ENCODE results near the gene CDK5.

Gene CDK5

GRCh38 chr7:151073990-151074389, 16.3 kb upstream of the CDK5 start:
- DNase-seq (ENCODE audit: low spot score) = no peak

- no peak for DNase-seq (ENCODE audit: low spot score)
These were observed 13.6 kb upstream of the CDK5 start for GRCh38 chr7:151071032-151071866.

DNA sequence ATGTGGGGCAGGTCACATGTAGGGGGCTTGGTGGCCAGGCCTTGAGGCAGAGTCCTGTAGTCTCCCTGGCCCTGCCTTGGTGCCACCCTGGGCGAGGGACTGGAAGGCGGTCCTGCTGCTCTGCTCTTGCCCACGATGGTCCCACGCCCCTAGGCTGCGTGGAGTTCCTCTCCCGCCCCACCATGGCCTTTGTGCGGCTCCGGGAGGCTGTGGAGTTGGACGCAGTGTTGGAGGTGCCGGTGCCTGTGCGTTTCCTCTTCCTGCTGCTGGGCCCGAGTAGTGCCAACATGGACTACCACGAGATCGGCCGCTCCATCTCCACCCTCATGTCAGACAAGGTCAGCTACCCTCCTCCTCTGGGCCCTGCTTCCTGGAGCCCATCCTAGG, 12.9 kb upstream of the CDK5 start:
- no peak for DNase-seq (ENCODE audit: low spot score)

DNA sequence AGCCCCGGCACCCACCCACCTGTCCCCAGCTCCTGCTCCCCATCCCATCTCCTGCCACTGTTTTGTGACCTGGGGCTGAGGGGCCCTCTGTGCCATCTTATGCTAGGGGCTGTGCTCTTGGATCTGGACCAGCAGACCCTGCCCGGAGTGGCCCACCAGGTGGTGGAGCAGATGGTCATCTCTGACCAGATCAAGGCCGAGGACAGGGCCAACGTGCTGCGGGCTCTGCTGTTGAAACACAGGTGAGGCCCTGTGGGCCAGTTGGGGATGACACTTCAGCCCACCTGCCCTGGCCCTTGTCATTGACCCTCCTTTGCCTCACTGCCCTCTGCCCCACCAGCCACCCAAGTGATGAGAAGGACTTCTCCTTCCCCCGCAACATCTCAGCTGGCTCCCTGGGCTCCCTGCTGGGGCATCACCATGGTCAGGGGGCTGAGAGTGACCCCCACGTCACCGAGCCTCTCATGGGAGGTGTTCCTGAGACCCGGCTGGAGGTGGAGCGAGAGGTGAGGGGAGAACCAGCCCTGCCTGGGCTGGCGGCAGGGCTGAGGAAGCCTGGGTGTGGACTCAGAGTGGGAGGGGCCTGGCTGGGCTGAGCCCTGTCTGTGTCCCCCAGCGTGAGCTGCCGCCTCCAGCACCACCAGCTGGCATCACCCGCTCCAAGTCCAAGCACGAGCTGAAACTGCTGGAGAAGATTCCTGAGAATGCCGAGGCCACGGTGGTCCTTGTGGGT, 12.3 kb upstream of the CDK5 start:
- DNase-seq (ENCODE audit: low spot score) = no peak

GRCh38 chr7:151068069-151068773, 10.5 kb upstream of the CDK5 start:
- DNase-seq (ENCODE audit: low spot score) = no peak

GRCh38 chr7:151066273-151066974, 8.7 kb upstream of the CDK5 start:
- no peak for DNase-seq (ENCODE audit: low spot score)

GRCh38 chr7:151065516-151065915, 7.8 kb upstream of the CDK5 start:
- DNase-seq (ENCODE audit: low spot score) = no peak

- DNase-seq (ENCODE audit: low spot score) = no peak
These were observed 7.3 kb upstream of the CDK5 start for GRCh38 chr7:151064993-151065392.

DNA sequence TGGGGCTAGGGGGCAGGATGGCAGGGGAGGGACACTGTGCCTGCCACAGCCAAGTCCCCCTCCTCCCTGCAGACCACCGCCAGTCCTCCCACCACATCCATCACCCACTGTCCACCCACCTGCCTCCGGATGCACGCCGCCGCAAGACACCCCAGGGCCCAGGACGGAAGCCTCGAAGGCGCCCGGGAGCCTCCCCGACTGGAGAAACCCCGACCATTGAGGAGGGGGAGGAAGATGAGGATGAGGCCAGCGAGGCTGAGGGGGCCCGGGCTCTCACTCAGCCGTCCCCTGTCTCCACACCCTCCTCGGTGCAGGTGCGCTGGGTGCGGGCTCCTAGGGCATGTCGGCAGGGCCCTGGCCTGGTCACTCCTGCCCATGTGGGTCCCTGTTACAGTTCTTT, 6.8 kb upstream of the CDK5 start:
- no peak for DNase-seq (ENCODE audit: low spot score)

DNA sequence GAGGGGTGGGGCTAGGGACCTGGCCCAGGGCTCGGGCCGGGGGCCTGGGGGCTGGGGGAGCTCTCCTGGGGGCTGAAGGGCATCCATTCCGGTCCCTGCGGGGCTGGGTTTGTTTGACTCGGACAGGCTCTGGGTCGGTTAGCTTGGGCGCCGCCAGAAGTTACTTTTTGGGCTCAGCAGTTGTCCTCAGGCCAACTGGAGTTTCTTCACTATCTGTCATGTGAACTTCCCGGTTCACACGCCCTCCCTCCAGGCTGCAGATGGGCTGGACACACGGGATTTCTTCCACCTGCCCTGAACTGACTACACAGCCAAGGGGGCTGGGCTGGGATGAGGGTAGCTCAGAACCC, 5.5 kb upstream of the CDK5 start:
- no peak for DNase-seq (ENCODE audit: low spot score)

DNA sequence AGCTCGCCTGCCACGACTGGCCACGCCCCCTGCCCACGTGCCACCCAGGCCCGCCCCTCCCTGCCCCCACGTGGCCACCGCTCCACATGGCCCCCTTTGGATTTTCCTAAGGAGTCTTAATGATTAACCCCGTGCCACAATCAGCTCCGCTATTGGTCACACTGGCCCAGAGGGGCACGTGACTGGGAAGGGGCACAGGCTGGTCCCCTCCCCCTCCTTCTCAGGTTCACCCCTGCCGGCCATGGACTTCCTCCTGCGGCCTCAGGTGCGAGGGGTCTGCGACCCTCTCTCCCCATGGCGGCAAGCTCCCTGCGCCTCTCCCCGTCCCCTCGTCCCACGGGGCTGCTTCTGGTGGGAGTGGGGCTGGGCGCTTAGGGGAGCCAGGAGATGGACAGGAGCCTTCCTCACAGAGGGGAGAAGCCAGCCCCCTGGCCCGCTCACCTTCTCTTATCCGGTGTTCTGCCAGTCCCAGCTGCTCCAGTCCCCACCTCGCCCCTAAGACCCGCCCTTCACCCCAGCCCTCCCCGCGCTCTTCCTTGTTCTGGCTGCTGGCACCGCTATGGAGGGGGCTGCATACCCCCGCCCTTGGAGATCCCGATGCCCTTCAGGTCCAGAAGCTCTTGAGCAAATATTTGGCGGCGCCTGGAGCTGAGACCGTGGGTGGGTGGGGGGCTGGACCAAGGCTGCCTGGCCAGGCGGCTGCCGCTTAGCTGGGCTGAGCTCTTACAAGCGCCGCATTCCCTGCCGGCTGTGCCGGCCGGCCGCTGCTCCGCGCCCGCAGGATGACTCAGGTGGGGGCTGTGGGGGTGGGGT, 4.9 kb upstream of the CDK5 start:
- no peak for DNase-seq (ENCODE audit: low spot score)

DNA sequence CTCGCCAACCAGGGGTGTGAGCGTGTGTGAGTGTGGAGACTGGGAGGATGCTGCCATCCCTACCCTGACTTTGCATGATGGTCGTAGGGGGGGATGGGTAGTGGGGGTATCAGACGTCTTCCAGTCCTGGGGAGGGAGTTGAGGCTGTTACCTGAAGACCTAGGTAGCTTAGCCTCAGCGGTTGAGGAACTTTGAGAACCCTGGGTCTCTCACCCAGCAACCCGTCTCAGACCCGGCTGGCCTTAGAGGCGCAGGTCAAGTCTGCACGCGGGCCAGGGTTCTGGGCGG, 4.4 kb upstream of the CDK5 start:
- no peak for DNase-seq (ENCODE audit: low spot score)

DNA sequence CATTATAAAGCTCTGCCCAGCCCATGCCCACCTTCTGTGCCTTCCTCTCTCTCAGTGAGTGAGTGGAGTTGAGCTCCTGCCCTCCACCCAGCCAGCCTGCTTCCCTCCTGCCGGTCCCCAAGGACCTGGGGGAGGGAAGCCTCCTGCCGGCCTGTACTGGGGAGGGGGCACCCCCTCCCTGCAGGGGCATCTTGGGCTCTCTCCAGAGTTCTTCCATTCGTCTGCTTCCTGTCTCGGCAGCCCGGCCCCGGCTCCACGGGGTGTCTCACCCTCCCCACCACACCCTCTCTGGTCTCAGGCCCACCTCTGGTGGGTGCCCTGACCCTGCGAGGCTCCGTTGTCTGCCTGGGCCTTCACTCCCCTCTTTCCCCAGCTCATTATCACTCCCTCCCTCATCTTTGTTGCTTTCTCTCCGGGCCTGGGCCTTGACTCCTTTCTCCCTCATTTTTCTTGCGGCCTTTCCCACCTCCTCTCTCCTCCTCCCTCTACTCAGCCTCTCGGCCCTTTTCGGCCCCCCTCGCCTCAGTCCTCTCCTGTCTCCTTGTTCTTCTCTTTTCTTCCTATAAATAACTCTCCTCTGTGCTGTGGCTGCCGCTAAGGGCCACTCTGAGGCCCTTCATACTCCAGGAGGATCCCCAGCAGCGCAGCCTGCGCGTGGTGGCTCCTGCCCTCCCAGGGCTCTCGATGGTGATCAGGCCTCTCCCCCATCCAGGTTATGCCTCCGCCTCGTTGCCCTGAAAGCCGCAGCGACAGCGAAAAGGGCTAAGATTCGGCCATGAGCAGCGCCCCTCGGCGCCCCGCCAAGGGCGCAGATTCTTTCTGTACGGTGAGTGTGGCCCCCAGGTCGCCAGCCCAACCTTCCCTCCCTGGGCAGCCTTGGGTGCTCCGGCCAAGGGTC, 3.8 kb upstream of the CDK5 start:
- DNase-seq (ENCODE audit: low spot score) = no peak

- peak; percentile 23 for DNase-seq (ENCODE audit: low spot score)
These were observed 2.9 kb upstream of the CDK5 start for GRCh38 chr7:151060416-151061212.

GRCh38 chr7:151060113-151060415, 2.4 kb upstream of the CDK5 start:
- no peak for DNase-seq (ENCODE audit: low spot score)

GRCh38 chr7:151059367-151060112, 1.8 kb upstream of the CDK5 start, which contains the start of gene SLC4A2:
SLC4A2 (plus strand) TSS chr7:151059589; CDS start chr7:151061988, 2,399 bp downstream.
- DNase-seq (ENCODE audit: low spot score) = peak; percentile 63

DNA sequence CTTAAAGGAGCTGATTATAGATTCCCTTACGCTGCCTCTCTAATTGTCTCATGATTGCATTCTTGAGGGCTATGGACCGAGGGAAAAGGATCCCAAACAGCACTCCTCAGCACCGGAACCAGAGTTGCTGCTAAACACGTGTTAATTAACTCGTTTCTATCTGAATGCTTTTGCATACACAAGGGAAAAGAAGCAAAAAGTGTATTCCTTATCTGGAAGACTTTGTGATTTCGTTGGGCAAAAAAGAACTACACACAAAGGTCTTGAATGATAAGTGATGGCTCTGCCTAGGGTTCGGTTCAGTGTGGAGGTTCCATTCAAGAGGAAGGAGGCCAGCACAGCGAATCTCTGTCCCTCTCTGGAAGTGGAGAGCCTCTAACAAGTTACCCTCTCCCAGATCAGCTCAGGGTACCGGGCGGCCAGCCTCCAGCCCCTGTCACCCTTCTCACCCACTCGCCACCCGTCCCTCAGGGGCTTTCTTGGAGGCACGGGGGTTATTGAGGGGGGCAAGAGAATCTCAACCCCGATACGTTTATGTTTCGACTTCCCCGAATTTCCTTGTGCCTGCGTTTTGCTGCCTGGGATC, 1.2 kb upstream of the CDK5 start:
- DNase-seq (ENCODE audit: low spot score) = no peak

- peak; percentile 99 for DNase-seq (ENCODE audit: low spot score)
These were observed 488 bp upstream of the CDK5 start for GRCh38 chr7:151057989-151058780.
